Left lobe of liver (tissue), 2 donors: ENCODE data around the gene BCL3. TPM values are rescaled to one million over a fixed set of nuclear protein-coding genes. Genes with fewer than 3 reads are reported as not detected.

Experiments
- ATAC-seq: fragments of 200-7000 bp; cut with Tn5 transposase; one replicate; pipeline ENCODE4 v1.9.1; 2020; ENCODE audit warnings: mild to moderate bottlenecking, moderate library complexity
- DNase-seq: peaks from one replicate; pipeline ENCODE4 v3.0.0-alpha.2; 2020; ENCODE audit warnings: low spot score
- total RNA-seq: library from RNA; stranded (reverse); gene quantifications from one replicate; pipeline ENCODE4 v1.2.1, GENCODE V29; 2021
- donor health status: DM: no; HTN: no; CAD: no; lungs with moderate emphysema.
- donor health status: DM: no; HTN: yes; CAD: no.

The BCL3 gene
- total RNA-seq, 1 donor from 2014 or later = 30.8 TPM

- ATAC-seq (peak; percentile 11), DNase-seq (no peak)
Measured at GRCh38 chr19:44741258-44741731, 7.2 kb upstream of the BCL3 start.

- peak; percentile 99 for DNase-seq
- ATAC-seq = peak; percentile 75
Measured at GRCh38 chr19:44741841-44742329, 6.6 kb upstream of the BCL3 start.

DNA sequence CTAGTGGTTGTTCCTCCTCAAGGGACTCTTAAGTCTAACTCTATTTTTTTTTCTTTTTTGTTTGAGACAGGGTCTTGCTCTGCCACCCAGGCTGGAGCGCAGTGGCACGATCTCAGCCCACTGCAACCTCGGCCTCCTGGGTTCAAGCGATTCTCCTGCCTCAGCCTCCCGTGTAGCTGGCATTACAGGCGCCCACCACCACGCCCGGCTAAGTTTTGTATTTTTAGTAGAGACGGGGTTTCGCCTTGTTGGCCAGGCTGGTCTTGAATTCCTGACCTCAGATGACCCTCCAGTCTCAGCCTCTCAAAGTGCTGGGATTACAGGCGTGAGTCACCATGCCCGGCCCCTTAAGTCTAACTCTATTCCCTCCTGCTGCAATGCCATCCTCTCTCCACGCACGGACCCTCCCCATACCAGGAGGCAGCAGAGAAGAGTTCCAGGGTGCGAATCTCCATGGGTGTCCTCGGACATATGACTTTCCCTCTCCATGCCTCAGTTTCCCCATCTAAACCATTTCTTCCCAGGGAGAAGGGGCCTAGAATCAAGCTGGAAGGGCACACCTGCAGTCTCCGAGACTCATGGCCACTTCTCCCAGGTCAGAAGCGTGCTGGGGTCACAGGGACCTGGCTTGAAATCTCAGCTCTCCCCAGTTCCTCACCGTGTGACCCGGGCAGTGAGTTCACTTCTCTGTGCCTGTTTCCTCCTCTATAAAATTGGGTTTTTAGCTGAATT is 6.0 kb upstream of the BCL3 start:
- DNase-seq = no peak

DNA sequence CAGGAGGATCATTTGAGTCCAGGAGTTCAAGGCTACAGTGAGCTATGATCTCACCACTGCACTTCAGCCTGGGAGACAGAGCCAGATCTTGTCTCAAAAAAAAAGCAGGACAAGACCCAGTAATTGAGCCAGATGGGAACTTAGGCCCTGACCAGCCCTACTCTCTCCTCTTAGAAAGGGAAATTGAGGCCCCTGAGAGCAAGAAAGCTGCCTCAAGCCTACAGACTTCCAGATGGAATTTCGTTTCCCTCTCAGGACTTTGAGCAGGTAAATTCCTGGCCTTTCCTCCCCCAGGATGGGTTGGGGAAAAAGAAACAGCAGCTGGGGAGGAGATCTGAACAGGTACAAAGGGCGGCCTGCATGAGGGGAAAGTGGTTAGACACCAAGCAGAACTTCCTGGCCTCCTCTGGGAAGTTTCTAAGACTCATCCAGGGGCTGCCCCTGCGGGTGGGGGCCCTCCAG is 3.6 kb upstream of the BCL3 start:
- DNase-seq = no peak
- no peak for ATAC-seq

More for the DNA sequence above, 6.0 kb upstream of the BCL3 start:
- no peak for ATAC-seq

- no peak for DNase-seq
- no peak for ATAC-seq
Measured at GRCh38 chr19:44745341-44745831, 3.1 kb upstream of the BCL3 start.

GRCh38 chr19:44745887-44746600 is 2.5 kb upstream of the BCL3 start:
- ATAC-seq (no peak), DNase-seq (no peak)

DNA sequence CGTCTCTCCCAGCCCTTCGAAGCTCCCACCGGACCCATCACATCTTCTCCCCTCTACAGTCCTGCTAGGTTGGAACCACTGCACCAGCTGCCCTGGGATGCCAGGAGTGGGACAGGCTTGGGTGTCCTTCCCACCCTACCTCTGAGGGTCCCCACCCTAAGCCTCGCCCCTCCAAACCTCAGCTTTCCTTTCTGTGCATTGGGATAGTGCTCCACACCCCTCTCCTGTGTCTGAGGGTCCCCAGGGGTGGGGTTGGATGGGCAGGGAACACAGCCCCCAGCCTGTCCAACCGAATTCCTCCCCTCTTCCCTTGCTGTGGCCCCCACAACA is 1.9 kb upstream of the BCL3 start:
- no peak for DNase-seq
- no peak for ATAC-seq

GRCh38 chr19:44746946-44747738 is 1.4 kb upstream of the BCL3 start:
- peak; percentile 84 for ATAC-seq

DNA sequence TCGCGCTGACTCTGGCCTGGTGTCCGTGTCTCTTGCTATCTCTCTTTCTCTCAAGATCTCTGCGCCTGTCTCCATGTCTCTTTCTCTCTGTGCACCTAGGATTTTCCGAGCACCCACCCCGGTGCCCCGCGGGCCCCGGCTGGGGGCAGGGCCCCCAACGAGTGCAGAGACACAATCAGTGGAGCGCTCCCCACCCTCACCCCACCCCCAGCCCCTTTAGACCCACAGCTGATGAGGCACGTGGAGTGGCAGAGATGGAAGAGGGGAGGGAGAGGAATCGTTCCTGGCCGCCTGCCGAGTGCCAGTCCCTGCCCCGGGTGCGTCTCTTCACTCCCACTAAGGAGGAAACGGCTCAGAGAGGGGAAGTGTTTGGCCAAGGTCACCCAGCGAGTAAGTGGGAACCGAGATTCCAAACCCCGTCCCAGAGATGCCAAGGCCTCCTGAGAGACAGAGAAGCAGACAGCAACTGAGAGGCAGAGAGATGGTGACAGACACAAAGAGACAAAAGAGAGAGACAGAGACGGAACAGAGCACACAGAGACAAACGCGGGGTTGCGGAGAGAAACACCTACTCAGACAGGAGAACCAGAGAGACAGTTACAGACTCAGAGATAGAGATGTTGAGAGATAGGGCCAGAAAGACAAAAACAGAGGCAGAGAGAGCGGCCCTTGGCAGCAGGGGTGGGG is 626 bp upstream of the BCL3 start:
- DNase-seq (peak; percentile 77), ATAC-seq (peak; percentile 21)

More at GRCh38 chr19:44746946-44747738, 1.4 kb upstream of the BCL3 start:
- peak; percentile 96 for DNase-seq

DNA sequence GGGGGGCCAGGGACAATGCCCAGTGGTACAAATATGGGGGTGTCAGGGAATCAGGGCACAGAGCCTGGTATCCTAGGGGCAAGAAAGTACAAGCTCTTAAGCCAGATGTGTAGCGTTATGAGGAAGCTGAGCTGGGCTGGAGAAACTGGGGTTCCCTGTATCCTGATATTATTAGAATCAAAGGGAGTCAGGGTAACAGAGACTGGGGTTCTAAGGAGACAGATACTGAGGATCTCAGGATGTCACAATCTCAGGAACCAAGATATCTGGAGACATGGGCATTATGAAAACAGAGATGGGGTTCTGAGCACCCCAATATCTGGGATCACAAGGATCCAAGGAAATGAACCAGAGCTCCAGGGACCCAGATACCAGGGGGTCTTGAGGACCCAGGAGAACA is 784 bp downstream of the BCL3 start:
- no peak for DNase-seq
- no peak for ATAC-seq

GRCh38 chr19:44749994-44750393 is 1.5 kb downstream of the BCL3 start:
- DNase-seq = no peak
- ATAC-seq = no peak

GRCh38 chr19:44752123-44752815 is 3.8 kb downstream of the BCL3 start:
- ATAC-seq (no peak), DNase-seq (no peak)

GRCh38 chr19:44752816-44753625 is 4.5 kb downstream of the BCL3 start:
- ATAC-seq (peak; percentile 67), DNase-seq (peak; percentile 94)

- DNase-seq = no peak
- ATAC-seq = no peak
Measured at GRCh38 chr19:44753626-44753931, 5.1 kb downstream of the BCL3 start.

- DNase-seq (peak; percentile 95), ATAC-seq (peak; percentile 71)
Measured at GRCh38 chr19:44753932-44754749, 5.6 kb downstream of the BCL3 start.

GRCh38 chr19:44754750-44755080 is 6.2 kb downstream of the BCL3 start:
- no peak for DNase-seq
- no peak for ATAC-seq

DNA sequence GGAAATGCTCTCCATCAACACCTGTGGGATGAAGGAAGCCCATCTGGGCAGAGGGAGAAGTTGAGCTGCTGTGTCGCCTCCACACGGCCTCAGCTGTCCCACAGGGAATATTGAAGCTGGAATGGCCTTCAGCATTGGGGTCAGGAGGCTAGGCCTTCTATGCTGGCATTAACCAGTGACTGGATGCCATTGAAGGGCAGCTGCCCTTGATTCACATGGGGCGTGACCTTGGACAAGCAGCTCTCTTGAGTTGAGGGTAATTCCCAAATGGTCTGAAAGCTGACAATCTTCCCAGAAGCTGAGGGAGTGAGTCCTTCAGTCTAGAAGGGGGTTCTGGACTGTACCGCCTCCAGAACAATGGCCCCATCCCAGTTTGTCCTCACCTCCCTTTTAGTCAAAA is 6.7 kb downstream of the BCL3 start:
- DNase-seq = no peak
- ATAC-seq = peak; percentile 3

DNA sequence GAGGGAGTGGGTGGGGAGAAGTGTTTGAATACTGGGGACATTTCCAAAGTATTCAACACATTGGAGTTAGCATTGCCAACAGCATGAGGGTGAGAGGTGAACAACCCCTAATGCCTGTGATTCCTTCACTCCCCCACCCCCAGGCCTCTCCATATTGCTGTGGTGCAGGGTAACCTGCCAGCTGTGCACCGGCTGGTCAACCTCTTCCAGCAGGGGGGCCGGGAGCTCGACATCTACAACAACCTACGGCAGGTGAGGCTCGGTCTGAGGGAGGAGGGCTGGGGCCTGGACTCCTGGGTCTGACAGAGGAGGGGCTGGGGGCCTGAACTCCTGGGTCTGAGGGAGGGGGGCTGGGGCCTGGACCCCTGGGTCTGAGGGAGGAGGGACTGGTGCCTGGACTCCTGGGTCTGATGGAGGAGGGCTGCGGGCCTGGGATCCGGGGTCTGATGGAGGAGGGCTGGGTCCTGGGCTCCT is 7.6 kb downstream of the BCL3 start:
- ATAC-seq (peak; percentile 9), DNase-seq (no peak)
